Measurements from ENCODE around the gene SCNN1A. TPM values are rescaled to one million over a fixed set of nuclear protein-coding genes. Genes with fewer than 3 reads are reported as not detected.

SCNN1A gene
- total and polyA plus RNA-seq, 2 of the 4 experiments (the other 2 are of a cell fraction): 0.41 TPM; not detected in 1

DNA sequence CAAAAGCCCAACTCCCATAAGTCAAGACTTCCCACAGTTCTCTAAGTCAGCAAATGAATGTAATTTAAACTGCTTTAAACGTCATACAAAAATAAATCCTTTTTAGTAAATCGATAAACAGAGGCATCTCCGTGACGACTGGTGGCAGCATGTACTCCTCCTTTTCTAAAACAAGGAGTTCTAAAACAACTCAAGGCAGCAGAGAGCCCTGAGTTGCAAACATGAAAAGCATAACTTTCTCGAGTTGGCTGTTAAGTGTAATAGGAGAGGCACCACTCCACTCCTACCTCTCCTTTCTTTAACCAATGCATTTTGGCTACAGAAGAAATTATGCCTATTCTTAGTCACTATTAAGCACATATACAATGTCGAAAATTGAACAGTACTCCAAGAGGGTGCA, 30.6 kb upstream of the SCNN1A start:
- no peak for DNase-seq
- ChIA-PET POLR2A (ENCODE audit: unreplicated experiment) (no interaction called here), CTCF (interaction anchor here (0.6 kb wide), 1 partner anchor 256 kb away, joined by 3 read pairs; no protein-coding TSS in a partner anchor)
- no TSS peak for BruUV-seq (replicated peaks)
- Histone ChIP-seq H2BK15ac (ENCODE audit: low read depth, low read length) (no peak overlapping the region), H4K5ac (ENCODE audit: low read depth, low read length) (no peak overlapping the region), H3K23ac (ENCODE audit: low read depth, low read length) (no peak overlapping the region), H3K4me1 (ENCODE audit: control insufficient read depth, insufficient read depth, low read length) (no peaks in the 10 kb centered on the region), H4K8ac (ENCODE audit: low read depth in 2 of 2, low read length in 2 of 2) (no peak overlapping the region), H4K20me1 (ENCODE audit: insufficient read depth, low read length) (no peaks in the 10 kb centered on the region), H3K9ac (ENCODE audit: low read depth, low read length) (no peak overlapping the region), H2AK9ac (replicated peaks; ENCODE audit: low read depth, low read length, poor library complexity) (no peak overlapping the region), H3K79me1 (ENCODE audit: low read depth in 1 of 2, low read length in 2 of 2) (no peaks in the 10 kb centered on the region), H2BK5ac (ENCODE audit: low read depth, low read length, poor library complexity, severe bottlenecking) (no peak overlapping the region), H3K9me3 (ENCODE audit: control insufficient read depth, insufficient read depth, low read length) (no peaks in the 10 kb centered on the region), H3K18ac (ENCODE audit: low read depth, low read length) (no peak overlapping the region), H3K36me3 (ENCODE audit: control insufficient read depth, insufficient read depth, low read length) (no peaks in the 10 kb centered on the region; the same call in 1 of the 2 replicates), H3K14ac (replicated peaks; ENCODE audit: low read depth, low read length) (no peak overlapping the region), H3K4me3 (ENCODE audit: insufficient read depth, low read depth, low read length) (no peak overlapping the region), H2BK20ac (ENCODE audit: low read depth, low read length) (no peak overlapping the region), H3K27me3 (ENCODE audit: control insufficient read depth, insufficient read depth, low read length) (no peaks in the 10 kb centered on the region), H4K91ac (ENCODE audit: insufficient read depth, low read depth, low read length) (no peak overlapping the region), H3K4me2 (ENCODE audit: low read depth, low read length) (no peak overlapping the region), H3K4ac (ENCODE audit: low read depth, low read length) (no peak overlapping the region), H3K27ac (ENCODE audit: insufficient read depth, low read length) (no peak overlapping the region), H2AK5ac (ENCODE audit: low read depth, low read length) (no peak overlapping the region), H2BK120ac (ENCODE audit: low read depth, low read length) (no peak overlapping the region), H2AFZ (replicated peaks; ENCODE audit: low read length, poor library complexity) (no peak overlapping the region), H3K9me1 (ENCODE audit: insufficient read depth, low read length) (no peaks in the 10 kb centered on the region), H3K56ac (ENCODE audit: extremely low read depth, insufficient read depth, low read length) (no peak overlapping the region)
- no peak for ATAC-seq (ENCODE audit: low read depth)
- dilution Hi-C loops (cut with HindIII; ENCODE audit: low sequenced_read_pairs, unreplicated experiment) (no loop called here), in situ Hi-C loops (cut with MboI; ENCODE audit: low sequenced_read_pairs) (no loop called here), intact Hi-C loops (cut with micrococcal nuclease) (no loop called here)
- WGBS, 2 experiments (ENCODE audit: extremely low coverage in 2 of 2, insufficient read length in 1 of 2): no CpG with 5 or more reads among the region's 6 CpGs
- TF ChIP-seq BHLHE40 (IDR thresholded peaks at IDR 0.05; ENCODE audit: low read depth, low read length) (no peak), MXI1 (IDR thresholded peaks at IDR 0.05; ENCODE audit: borderline replicate concordance, low read depth, low read length) (no peak), CEBPB (IDR thresholded peaks at IDR 0.05; ENCODE audit: low read depth, low read length) (no peak), SMC3 (IDR thresholded peaks at IDR 0.05; ENCODE audit: low read depth, low read length) (no peak), POLR2A (IDR thresholded peaks at IDR 0.05; ENCODE audit: low read depth, low read length) (no peak), CHD1 (IDR thresholded peaks at IDR 0.05; ENCODE audit: low read depth, low read length) (no peak), RCOR1 (IDR thresholded peaks at IDR 0.05; ENCODE audit: insufficient replicate concordance, low read length) (no peak), RAD21 (IDR thresholded peaks at IDR 0.05; ENCODE audit: low read length) (no peak), NFE2L2 (IDR thresholded peaks at IDR 0.05; ENCODE audit: low read depth, low read length) (no peak), RFX5 (IDR thresholded peaks at IDR 0.05; ENCODE audit: low read depth, low read length) (no peak), FOS (IDR thresholded peaks at IDR 0.05; ENCODE audit: low read depth, low read length) (no peak), MAFK (IDR thresholded peaks at IDR 0.05; ENCODE audit: low read depth, low read length) (no peak)
- TF ChIP-seq, protein P1, sequence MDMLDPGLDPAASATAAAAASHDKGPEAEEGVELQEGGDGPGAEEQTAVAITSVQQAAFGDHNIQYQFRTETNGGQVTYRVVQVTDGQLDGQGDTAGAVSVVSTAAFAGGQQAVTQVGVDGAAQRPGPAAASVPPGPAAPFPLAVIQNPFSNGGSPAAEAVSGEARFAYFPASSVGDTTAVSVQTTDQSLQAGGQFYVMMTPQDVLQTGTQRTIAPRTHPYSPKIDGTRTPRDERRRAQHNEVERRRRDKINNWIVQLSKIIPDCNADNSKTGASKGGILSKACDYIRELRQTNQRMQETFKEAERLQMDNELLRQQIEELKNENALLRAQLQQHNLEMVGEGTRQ (IDR thresholded peaks at IDR 0.05; ENCODE audit: low read depth, low read length): no peak
- TF ChIP-seq, protein P2, sequence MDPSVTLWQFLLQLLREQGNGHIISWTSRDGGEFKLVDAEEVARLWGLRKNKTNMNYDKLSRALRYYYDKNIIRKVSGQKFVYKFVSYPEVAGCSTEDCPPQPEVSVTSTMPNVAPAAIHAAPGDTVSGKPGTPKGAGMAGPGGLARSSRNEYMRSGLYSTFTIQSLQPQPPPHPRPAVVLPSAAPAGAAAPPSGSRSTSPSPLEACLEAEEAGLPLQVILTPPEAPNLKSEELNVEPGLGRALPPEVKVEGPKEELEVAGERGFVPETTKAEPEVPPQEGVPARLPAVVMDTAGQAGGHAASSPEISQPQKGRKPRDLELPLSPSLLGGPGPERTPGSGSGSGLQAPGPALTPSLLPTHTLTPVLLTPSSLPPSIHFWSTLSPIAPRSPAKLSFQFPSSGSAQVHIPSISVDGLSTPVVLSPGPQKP (IDR thresholded peaks at IDR 0.05; ENCODE audit: borderline replicate concordance, low read depth, low read length): no peak

Measured in IMR-90 (cell line).